Kidney (tissue), 14 donors: ENCODE data around the gene PCDHGB1. TPM values are rescaled to one million over a fixed set of nuclear protein-coding genes. Genes with fewer than 3 reads are reported as not detected.
"Not testable (repeated sequence)": the region's sequence is repeated elsewhere in the genome, so short reads cannot be mapped to it uniquely, and the experiment has no call there.

Experiments used
- DNase-seq, 5 donors: peaks; one replicate each; pipeline ENCODE4 v3.0.0-alpha.2; 2013 to 2020
- FAIRE-seq: peaks from 2 replicates; lab custom pipeline; 2012; peaks lifted over from hg19 to GRCh38; lab: Jason Lieb, UNC
- H3K27ac ChIP-seq, 2 donors: one replicate each; pipeline ENCODE4 v1.7.0; 2013; ENCODE audit warnings: low read depth in 2 of 2, low read length in 2 of 2, inconsistent platforms in 1 of 2
- H3K27me3 ChIP-seq: one replicate; pipeline ENCODE4 v1.7.1; 2013; ENCODE audit warnings: low read length, inconsistent platforms; ENCODE audit not compliant: control insufficient read depth, insufficient read depth
- H3K36me3 ChIP-seq, 3 donors: one replicate each; pipeline versions ENCODE4 v1.7.0 to v1.7.1; 2013; ENCODE audit warnings: low read length in 3 of 3, control low read depth in 1 of 3, inconsistent platforms in 1 of 3; ENCODE audit not compliant: insufficient read depth in 3 of 3, control insufficient read depth in 2 of 3
- H3K4me1 ChIP-seq, 3 donors: one replicate each; pipeline versions ENCODE4 v1.7.0 to v1.7.1; 2013; ENCODE audit warnings: low read length in 3 of 3, inconsistent platforms in 1 of 3, low read depth in 1 of 3; ENCODE audit not compliant: control insufficient read depth in 2 of 3, insufficient read depth in 2 of 3
- H3K4me3 ChIP-seq, 3 donors: one replicate each; pipeline versions ENCODE4 v1.7.0 to v1.8.1; 2013; ENCODE audit warnings: low read length in 3 of 3, control low read depth in 1 of 3, inconsistent platforms in 1 of 3
- H3K9ac ChIP-seq, 3 donors: one replicate each; pipeline versions ENCODE4 v1.7.0 to v1.7.1; 2013; ENCODE audit warnings: low read length in 3 of 3, control low read depth in 1 of 3, inconsistent platforms in 1 of 3
- H3K9me3 ChIP-seq, 3 donors: one replicate each; pipeline versions ENCODE4 v1.7.0 to v1.7.1; 2013; ENCODE audit warnings: low read length in 3 of 3, control low read depth in 1 of 3, inconsistent platforms in 1 of 3; ENCODE audit not compliant: control insufficient read depth in 2 of 3, insufficient read depth in 1 of 3
- intact Hi-C: fragments of 100-400 bp; cut with DNase I; formaldehyde crosslinking; loops from one replicate; pipeline ENCODE4 v1.11.1; 2022
- polyA plus RNA-seq: library from polyadenylated mRNA; stranded (reverse); fragments of 350-450 nt; fragmentation: Illumina TruSeq; extraction: RNeasy Lipid Tissue Mini Kit (QIAGEN cat#74804); gene quantifications from one replicate; pipeline ENCODE4 v1.2.3, GENCODE V29; 2014; ENCODE audit warnings: low read depth, low replicate concordance; ENCODE audit not compliant: insufficient read depth
- total RNA-seq: library from RNA; stranded (reverse); fragmentation: NEBNext Ultra II Directional; extraction: Animal tissue kit (Norgen Biotek cat#: 25700); gene quantifications from one replicate; pipeline ENCODE4 v1.2.1, GENCODE V29; 2021
- TF ChIP-seq, protein P1 (sequence below): IDR thresholded peaks from 3 replicates; pipeline ENCODE4 v1.5.1; 2012; ENCODE audit warnings: mild to moderate bottlenecking, moderate library complexity, borderline replicate concordance; ENCODE audit not compliant: insufficient read depth; ENCODE audit errors: extremely low read depth
- donor health status: control.
- donor health status: control.
- donor health status: control.
- donor health status: control.
- donor health status: control.
- donor health status: DM: yes; HTN: yes; CAD: no.
- donor health status: Normal renal cell carcinoma (clear cell type).

PCDHGB1 gene
- total and polyA plus RNA-seq, 2 donors from 2014 or later: 0.37 to 2.9 TPM

DNA sequence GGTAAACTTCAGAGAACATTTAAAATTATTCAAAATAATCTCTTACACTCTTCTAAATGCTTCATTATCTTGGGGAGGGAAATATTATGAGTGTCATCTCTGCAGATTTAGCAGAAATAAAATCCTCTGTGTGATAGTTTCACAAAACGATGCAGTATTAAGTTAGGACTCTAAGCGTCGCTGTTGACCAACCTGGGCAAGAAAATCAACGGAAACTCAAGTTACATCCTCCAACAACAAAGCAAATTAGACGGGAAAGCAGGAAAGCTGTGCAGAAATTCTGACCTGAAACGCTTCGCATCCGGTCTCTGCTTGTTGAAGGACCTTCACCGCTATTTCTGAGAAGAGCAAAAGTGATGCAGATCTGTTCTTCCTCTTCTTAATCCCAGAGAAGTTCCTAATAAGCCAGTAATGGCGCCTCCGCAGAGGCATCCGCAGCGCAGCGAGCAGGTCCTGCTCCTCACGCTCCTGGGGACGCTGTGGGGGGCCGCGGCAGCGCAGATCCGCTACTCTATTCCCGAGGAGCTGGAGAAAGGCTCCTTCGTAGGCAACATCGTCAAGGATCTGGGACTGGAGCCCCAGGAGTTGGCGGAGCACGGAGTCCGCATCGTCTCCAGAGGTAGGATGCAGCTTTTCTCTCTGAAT, 23.9 kb downstream of the PCDHGB1 start, which contains the start of gene PCDHGA6:
TSS of gene PCDHGA6 (plus strand) at position 219 of the 645 bp plus-strand sequence. CDS start at position 412, 193 bp downstream.
- Histone ChIP-seq H3K27me3 (no peaks in the 10 kb centered on the region), H3K27ac (no peak within 1 kb of the TSS), H3K9me3 (peaks cover 2 to 62% (median 23%) of the 10 kb centered on the region in 3 donors), H3K4me1 (no peaks in the 10 kb centered on the region), H3K36me3 (no peaks in the 10 kb centered on the region), H3K9ac (no peak within 1 kb of the TSS), H3K4me3 (peak within 1 kb of the TSS in 2 of 3 donors; percentile 46 to 48)
- FAIRE-seq (no peak), DNase-seq (peak in 2 of 5 donors; percentile 17 to 41)
- intact Hi-C loops: no loop called here
- TF ChIP-seq, protein P1, sequence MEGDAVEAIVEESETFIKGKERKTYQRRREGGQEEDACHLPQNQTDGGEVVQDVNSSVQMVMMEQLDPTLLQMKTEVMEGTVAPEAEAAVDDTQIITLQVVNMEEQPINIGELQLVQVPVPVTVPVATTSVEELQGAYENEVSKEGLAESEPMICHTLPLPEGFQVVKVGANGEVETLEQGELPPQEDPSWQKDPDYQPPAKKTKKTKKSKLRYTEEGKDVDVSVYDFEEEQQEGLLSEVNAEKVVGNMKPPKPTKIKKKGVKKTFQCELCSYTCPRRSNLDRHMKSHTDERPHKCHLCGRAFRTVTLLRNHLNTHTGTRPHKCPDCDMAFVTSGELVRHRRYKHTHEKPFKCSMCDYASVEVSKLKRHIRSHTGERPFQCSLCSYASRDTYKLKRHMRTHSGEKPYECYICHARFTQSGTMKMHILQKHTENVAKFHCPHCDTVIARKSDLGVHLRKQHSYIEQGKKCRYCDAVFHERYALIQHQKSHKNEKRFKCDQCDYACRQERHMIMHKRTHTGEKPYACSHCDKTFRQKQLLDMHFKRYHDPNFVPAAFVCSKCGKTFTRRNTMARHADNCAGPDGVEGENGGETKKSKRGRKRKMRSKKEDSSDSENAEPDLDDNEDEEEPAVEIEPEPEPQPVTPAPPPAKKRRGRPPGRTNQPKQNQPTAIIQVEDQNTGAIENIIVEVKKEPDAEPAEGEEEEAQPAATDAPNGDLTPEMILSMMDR: peak; percentile 19

DNA sequence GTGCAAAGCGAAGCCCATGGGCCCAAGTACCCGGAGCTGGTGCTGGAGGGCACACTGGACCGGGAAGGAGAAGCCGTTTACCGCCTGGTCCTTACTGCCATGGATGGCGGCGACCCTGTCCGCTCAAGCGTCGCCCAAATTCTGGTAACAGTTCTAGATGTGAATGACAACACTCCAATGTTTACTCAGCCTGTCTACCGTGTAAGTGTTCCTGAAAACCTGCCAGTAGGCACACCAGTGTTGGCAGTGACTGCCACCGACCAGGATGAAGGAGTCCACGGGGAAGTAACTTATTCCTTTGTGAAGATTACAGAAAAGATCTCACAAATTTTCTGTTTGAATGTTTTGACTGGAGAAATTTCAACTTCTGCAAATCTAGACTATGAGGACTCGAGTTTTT, 24.7 kb downstream of the PCDHGB1 start:
- Histone ChIP-seq H3K4me1 (no peaks in the 10 kb centered on the region), H3K36me3 (no peaks in the 10 kb centered on the region), H3K9ac (no peak overlapping the region), H3K9me3 (peaks cover 2 to 67% (median 18%) of the 10 kb centered on the region in 3 donors), H3K27me3 (no peaks in the 10 kb centered on the region), H3K27ac (no peak overlapping the region), H3K4me3 (peak overlapping the region in 1 of 3 donors; percentile 48)
- FAIRE-seq: no peak
- TF ChIP-seq, protein P1: no peak
- intact Hi-C loops: no loop called here
- DNase-seq: no peak

DNA sequence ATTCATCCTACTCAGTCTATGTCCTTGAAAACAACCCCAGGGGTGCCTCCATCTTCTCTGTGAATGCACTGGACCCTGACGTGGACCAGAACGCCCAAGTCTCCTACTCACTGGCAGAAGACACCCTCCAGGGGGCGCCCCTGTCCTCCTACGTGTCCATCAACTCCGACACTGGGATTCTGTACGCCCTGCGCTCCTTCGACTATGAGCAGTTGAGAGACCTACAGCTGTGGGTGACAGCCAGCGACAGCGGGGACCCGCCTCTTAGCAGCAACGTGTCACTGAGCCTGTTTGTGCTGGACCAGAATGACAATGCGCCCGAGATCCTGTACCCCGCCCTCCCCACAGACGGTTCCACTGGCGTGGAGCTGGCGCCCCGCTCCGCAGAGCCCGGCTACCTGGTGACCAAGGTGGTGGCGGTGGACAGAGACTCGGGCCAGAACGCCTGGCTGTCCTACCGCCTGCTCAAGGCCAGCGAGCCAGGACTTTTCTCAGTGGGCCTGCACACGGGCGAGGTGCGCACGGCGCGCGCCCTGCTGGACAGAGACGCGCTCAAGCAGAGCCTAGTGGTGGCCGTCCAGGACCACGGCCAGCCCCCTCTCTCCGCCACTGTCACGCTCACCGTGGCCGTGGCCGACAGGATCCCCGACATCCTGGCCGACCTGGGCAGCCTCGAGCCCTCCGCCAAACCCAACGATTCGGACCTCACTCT, 25.7 kb downstream of the PCDHGB1 start:
- DNase-seq, H3K27ac ChIP-seq, H3K4me3 ChIP-seq, H3K9ac ChIP-seq, H3K36me3 ChIP-seq, FAIRE-seq, H3K27me3 ChIP-seq, H3K4me1 ChIP-seq, intact Hi-C loops: not testable (repeated sequence)
- H3K9me3 ChIP-seq: peaks cover 2 to 61% (median 18%) of the 10 kb centered on the region in 3 donors
